HCT116 (cell line): ENCODE results near the gene ALAS1. TPM values are rescaled to one million over a fixed set of nuclear protein-coding genes. Genes with fewer than 3 reads are reported as not detected.

Experiments used
- ATAC-seq: fragments of 200-7000 bp; cut with Tn5 transposase; 2 replicates; pipeline ENCODE4 v1.9.1; 2020; ENCODE audit warnings: mild to moderate bottlenecking, moderate library complexity
- BruUV-seq: library from RNA; stranded (reverse); fragments of 400-500 nt; replicated peaks from 2 replicates; lab custom pipeline; 2021; lab: Mats Ljungman, UMichigan
- CTCF ChIA-PET: fragments of 300-600 bp; sonication (Branson Sonifier 250); formaldehyde crosslinking; loops from one replicate; lab custom pipeline; 2021; ENCODE audit warnings: antibody characterized with exemption; lab: Charles Lee
- POLR2A ChIA-PET: fragments of 300-600, 350-600 bp; sonication (Branson Sonifier 250); formaldehyde crosslinking; loops from one replicate; lab custom pipeline; 2021; ENCODE audit warnings: antibody characterized with exemption; lab: Charles Lee
- RAD21 ChIA-PET, 2 experiments: fragments of 300-600 bp; sonication (Branson Sonifier 250); formaldehyde crosslinking; loops; one replicate each; lab custom pipeline; 2023; ENCODE audit warnings: low total read pairs in 2 of 2; ENCODE audit not compliant: uncharacterized antibody in 2 of 2, unreplicated experiment in 2 of 2, low non-redundant PET in 1 of 2; lab: Charles Lee
- DNase-seq: peaks from one replicate; pipeline ENCODE4 v3.0.0-alpha.2; 2010; ENCODE audit warnings: low read depth, low spot score
- H2AFZ ChIP-seq: fragments of 200-600 bp; shearing (Covaris generic), sonication (generic); 2 replicates; pipeline ENCODE4 v1.6.1; 2017; ENCODE audit warnings: low read depth, mixed run types, mixed read lengths, antibody characterized with exemption, low read length; ENCODE audit not compliant: poor library complexity, severe bottlenecking
- H3K27ac ChIP-seq: 2 replicates; pipeline ENCODE4 v1.5.1; 2012; ENCODE audit warnings: low read depth, low read length
- H3K27me3 ChIP-seq: fragments of 200-600 bp; sonication (generic); 2 replicates; pipeline ENCODE4 v1.6.1; 2016; ENCODE audit warnings: mixed run types, low read length, mixed read lengths; ENCODE audit not compliant: insufficient read depth
- H3K36me3 ChIP-seq, 2 experiments: fragments of 200-500 bp in 1 of 2; fragments of 200-600 bp in 1 of 2; sonication (Bioruptor generic) in 1 of 2; sonication (generic) in 1 of 2; 2 replicates each; pipeline versions ENCODE4 v1.5.1 to v1.6.1; 2014 to 2016; ENCODE audit warnings: low read length in 2 of 2, inconsistent platforms in 1 of 2, mixed read lengths in 1 of 2, mixed run types in 1 of 2; ENCODE audit not compliant: insufficient read depth in 2 of 2, control insufficient read depth in 1 of 2
- H3K4me1 ChIP-seq, 2 experiments: fragments of 200-600 bp in 1 of 2; sonication (generic) in 1 of 2; 2 replicates each; pipeline versions ENCODE4 v1.5.1 to v1.6.1; 2012 to 2017; ENCODE audit warnings: low read length in 2 of 2, inconsistent platforms in 1 of 2, mild to moderate bottlenecking in 1 of 2, mixed read lengths in 1 of 2, mixed run types in 1 of 2, moderate library complexity in 1 of 2; ENCODE audit not compliant: insufficient read depth in 2 of 2, control insufficient read depth in 1 of 2
- H3K4me2 ChIP-seq: fragments of 200-600 bp; sonication (generic); 2 replicates; pipeline ENCODE4 v1.6.1; 2017; ENCODE audit warnings: mixed run types, low read length, mixed read lengths
- H3K4me3 ChIP-seq, 2 experiments: fragments of 200-600 bp in 1 of 2; sonication (generic) in 1 of 2; replicated peaks in 1 of 2; 2 replicates each; pipeline ENCODE4 v1.5.1; 2011 to 2016; ENCODE audit warnings: low read length in 2 of 2, control low read depth in 1 of 2, low read depth in 1 of 2, mild to moderate bottlenecking in 1 of 2, mixed read lengths in 1 of 2, mixed run types in 1 of 2
- H3K79me2 ChIP-seq: fragments of 200-600 bp; sonication (generic); 2 replicates; pipeline ENCODE4 v1.6.1; 2017; ENCODE audit warnings: mild to moderate bottlenecking, mixed run types, low read length, moderate library complexity, mixed read lengths; ENCODE audit not compliant: insufficient read depth
- H3K9ac ChIP-seq: fragments of 200-600 bp; sonication (generic); 2 replicates; pipeline ENCODE4 v1.6.1; 2016; ENCODE audit warnings: low read length, mixed read lengths
- H3K9me2 ChIP-seq: fragments of 200-600 bp; sonication (generic), shearing (Covaris generic); 2 replicates; pipeline ENCODE4 v1.6.1; 2017; ENCODE audit warnings: mixed run types, mild to moderate bottlenecking, moderate library complexity; ENCODE audit not compliant: insufficient read depth
- H3K9me3 ChIP-seq, 2 experiments: fragments of 200-500 bp in 1 of 2; fragments of 200-600 bp in 1 of 2; sonication (Bioruptor generic) in 1 of 2; sonication (generic) in 1 of 2; 2 replicates each; pipeline ENCODE4 v1.6.1; 2014 to 2017; ENCODE audit warnings: low read length in 2 of 2, mixed read lengths in 2 of 2, inconsistent platforms in 1 of 2, low read depth in 1 of 2, mild to moderate bottlenecking in 1 of 2, mixed run types in 1 of 2, moderate library complexity in 1 of 2; ENCODE audit not compliant: control insufficient read depth in 1 of 2, insufficient read depth in 1 of 2
- H4K20me1 ChIP-seq: fragments of 200-600 bp; sonication (generic), shearing (Covaris generic); 2 replicates; pipeline ENCODE4 v1.6.1; 2017; ENCODE audit warnings: mixed run types, mild to moderate bottlenecking, moderate library complexity; ENCODE audit not compliant: insufficient read depth
- CBX3 ChIP-seq: IDR thresholded peaks from 2 replicates; pipeline ENCODE4 v1.6.1; 2012; ENCODE audit warnings: low read depth
- EGR1 ChIP-seq: IDR thresholded peaks from 2 replicates; pipeline ENCODE4 v1.6.1; 2012; ENCODE audit warnings: low read depth
- ELF1 ChIP-seq: IDR thresholded peaks from 2 replicates; pipeline ENCODE4 v1.6.1; 2012; ENCODE audit warnings: low read depth, borderline replicate concordance
- EZH2phosphoT487 ChIP-seq: fragments of 200-600 bp; IDR thresholded peaks from 2 replicates; pipeline ENCODE4 v1.6.1; 2018; ENCODE audit warnings: antibody characterized with exemption, borderline replicate concordance
- JUND ChIP-seq: IDR thresholded peaks from 2 replicates; pipeline ENCODE4 v1.6.1; 2012
- POLR2A ChIP-seq: IDR thresholded peaks from 2 replicates; pipeline ENCODE4 v1.7.0; 2011; ENCODE audit warnings: borderline replicate concordance; ENCODE audit not compliant: insufficient read depth, insufficient read length; ENCODE audit errors: extremely low read depth
- POLR2AphosphoS5 ChIP-seq: IDR thresholded peaks from 2 replicates; pipeline ENCODE4 v1.6.1; 2011; ENCODE audit warnings: mild to moderate bottlenecking, low read depth, low read length, moderate library complexity
- TCF7L2 ChIP-seq: IDR thresholded peaks from 2 replicates; pipeline ENCODE4 v1.7.0; 2011; ENCODE audit warnings: borderline replicate concordance, inconsistent platforms; ENCODE audit not compliant: insufficient read depth, insufficient read length; ENCODE audit errors: extremely low read depth
- ZBTB33 ChIP-seq: IDR thresholded peaks from 2 replicates; pipeline ENCODE4 v1.6.1; 2011; ENCODE audit warnings: mild to moderate bottlenecking, low read length, moderate library complexity; ENCODE audit not compliant: insufficient replicate concordance; ENCODE audit errors: extremely low read depth
- intact Hi-C: fragments of 100-400 bp; cut with micrococcal nuclease; formaldehyde crosslinking; loops from 2 replicates; pipeline ENCODE4 v1.10.0; 2022
- total RNA-seq: library from RNA; stranded (reverse); gene quantifications from one replicate; pipeline ENCODE4 v1.2.1, GENCODE V29; 2021; ENCODE audit not compliant: unreplicated experiment

Gene ALAS1
- total RNA-seq, 1 experiment from 2014 or later, result 74.0 TPM

DNA sequence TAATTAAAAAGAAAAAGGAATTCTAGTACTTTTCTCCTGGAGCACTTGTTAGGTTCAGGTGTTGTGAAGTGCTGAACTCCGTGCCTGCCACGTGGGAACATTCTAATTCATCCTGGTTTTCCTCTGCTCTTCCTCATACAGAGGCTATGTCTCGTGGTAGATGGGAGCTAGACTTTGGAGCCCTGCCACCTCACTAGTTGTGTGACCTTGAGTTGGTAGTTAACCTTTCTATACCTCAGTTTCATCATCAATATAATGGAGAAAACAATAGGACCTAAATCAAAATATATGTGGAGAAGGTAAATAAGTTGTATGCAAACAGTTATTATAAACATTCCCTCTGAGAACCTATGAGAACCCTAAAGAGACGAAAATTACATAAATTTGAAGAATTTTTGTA is 10.6 kb downstream of the ALAS1 start:
- no peaks in the 10 kb centered on the region for H3K27me3 ChIP-seq
- no TSS peak for BruUV-seq
- no peaks in the 10 kb centered on the region for H3K9me2 ChIP-seq
- no peak overlapping the region for H3K9ac ChIP-seq
- ChIA-PET CTCF (interaction anchor here (2.2 kb wide), 1 partner anchor 12 kb away, joined by 10 read pairs; no protein-coding TSS in a partner anchor), RAD21 (no interaction called here), POLR2A (no interaction called here)
- intact Hi-C loops, result no loop called here
- H3K36me3 ChIP-seq, result peaks cover 80% of the 10 kb centered on the region in 2 experiments
- no peaks in the 10 kb centered on the region for H3K9me3 ChIP-seq
- no peak for DNase-seq
- no peak overlapping the region for H3K27ac ChIP-seq
- ATAC-seq, result no peak
- H3K79me2 ChIP-seq, result no peaks in the 10 kb centered on the region; the same call in 1 of the 2 replicates
- no peak overlapping the region for H3K4me3 ChIP-seq
- TF ChIP-seq ZBTB33 (no peak), ELF1 (no peak), JUND (no peak), CBX3 (no peak), EGR1 (no peak), POLR2A (no peak), POLR2AphosphoS5 (no peak), TCF7L2 (no peak), EZH2phosphoT487 (no peak)
- H4K20me1 ChIP-seq, result no peaks in the 10 kb centered on the region
- H3K4me2 ChIP-seq, result no peak overlapping the region
- H2AFZ ChIP-seq, result no peak overlapping the region
- no peaks in the 10 kb centered on the region for H3K4me1 ChIP-seq
